Activated T-helper 1 cell treated with anti-CD3 and anti-CD28 coated beads, Interleukin-12 subunit alpha, Interleukin-12 subunit beta, Interleukin-2, Interleukin-4 antibody, amounts not matched to agents 30 ng/mL and 10 ng/mL and 1 ng/mL, durations not matched to agents 14 hours and 24 hours and 36 hours (primary cell): ENCODE results near the gene RUNX1. TPM values are rescaled to one million over a fixed set of nuclear protein-coding genes. Genes with fewer than 3 reads are reported as not detected.

Experiments used
- DNase-seq: peaks from one replicate; pipeline ENCODE4 v3.0.0; 2021; ENCODE audit warnings: low spot score
- H3K27ac Mint-ChIP-seq: one replicate; pipeline ENCODE4 v1.8.0; 2021; ENCODE audit warnings: mild to moderate bottlenecking, mixed read lengths
- H3K27me3 Mint-ChIP-seq: one replicate; pipeline ENCODE4 v1.8.0; 2022; ENCODE audit warnings: mild to moderate bottlenecking, moderate library complexity, mixed read lengths; ENCODE audit not compliant: insufficient read depth
- H3K36me3 Mint-ChIP-seq: one replicate; pipeline ENCODE4 v1.8.0; 2021; ENCODE audit warnings: low read depth, mixed read lengths
- H3K4me1 Mint-ChIP-seq: one replicate; pipeline ENCODE4 v1.8.0; 2021; ENCODE audit warnings: low read depth, mixed read lengths
- H3K4me3 Mint-ChIP-seq: one replicate; pipeline ENCODE4 v1.8.0; 2021; ENCODE audit warnings: mild to moderate bottlenecking, moderate library complexity, mixed read lengths
- H3K9me3 Mint-ChIP-seq: one replicate; pipeline ENCODE4 v1.8.0; 2021; ENCODE audit warnings: mixed read lengths
- intact Hi-C: fragments of 100-400 bp; cut with micrococcal nuclease; formaldehyde crosslinking; loops from one replicate; pipeline ENCODE4 v1.15.1; 2024
- total RNA-seq: library from RNA; stranded (reverse); gene quantifications from 2 replicates; pipeline ENCODE4 v1.2.3, GENCODE V29; 2022

The RUNX1 gene
- total RNA-seq, 1 donor from 2014 or later: 116 TPM

- intact Hi-C loops: no loop called here
- Mint-ChIP-seq H3K4me1 (peaks cover 20% of the 10 kb centered on the region), H3K4me3 (no peak overlapping the region), H3K27me3 (no peaks in the 10 kb centered on the region), H3K9me3 (no peaks in the 10 kb centered on the region), H3K27ac (no peak overlapping the region), H3K36me3 (peaks cover 49% of the 10 kb centered on the region)
- no peak for DNase-seq
Measured at GRCh38 chr21:34799092-34799491, 250.0 kb downstream of the RUNX1 start.

- peaks cover 12% of the 10 kb centered on the region for H3K4me1 Mint-ChIP-seq
- H3K27me3 Mint-ChIP-seq: no peaks in the 10 kb centered on the region
- no peak for DNase-seq
- no peaks in the 10 kb centered on the region for H3K9me3 Mint-ChIP-seq
- H3K36me3 Mint-ChIP-seq: peaks cover 45% of the 10 kb centered on the region
- H3K4me3 Mint-ChIP-seq: no peak overlapping the region
- intact Hi-C loops: no loop called here
- no peak overlapping the region for H3K27ac Mint-ChIP-seq
Measured at GRCh38 chr21:34797921-34798535, 251.1 kb downstream of the RUNX1 start.

GRCh38 chr21:34797201-34797525 lies 251.9 kb downstream of the RUNX1 start:
- Mint-ChIP-seq H3K4me1 (peaks cover 5% of the 10 kb centered on the region), H3K9me3 (no peaks in the 10 kb centered on the region), H3K4me3 (no peak overlapping the region), H3K27me3 (no peaks in the 10 kb centered on the region), H3K27ac (no peak overlapping the region), H3K36me3 (peaks cover 45% of the 10 kb centered on the region)
- DNase-seq: no peak
- intact Hi-C loops: no loop called here

GRCh38 chr21:34796518-34797200 lies 252.4 kb downstream of the RUNX1 start:
- Mint-ChIP-seq H3K27me3 (no peaks in the 10 kb centered on the region), H3K36me3 (peaks cover 42% of the 10 kb centered on the region), H3K4me1 (peaks cover under 1% of the 10 kb centered on the region), H3K4me3 (no peak overlapping the region), H3K9me3 (no peaks in the 10 kb centered on the region), H3K27ac (no peak overlapping the region)
- intact Hi-C loops: no loop called here
- no peak for DNase-seq

DNA sequence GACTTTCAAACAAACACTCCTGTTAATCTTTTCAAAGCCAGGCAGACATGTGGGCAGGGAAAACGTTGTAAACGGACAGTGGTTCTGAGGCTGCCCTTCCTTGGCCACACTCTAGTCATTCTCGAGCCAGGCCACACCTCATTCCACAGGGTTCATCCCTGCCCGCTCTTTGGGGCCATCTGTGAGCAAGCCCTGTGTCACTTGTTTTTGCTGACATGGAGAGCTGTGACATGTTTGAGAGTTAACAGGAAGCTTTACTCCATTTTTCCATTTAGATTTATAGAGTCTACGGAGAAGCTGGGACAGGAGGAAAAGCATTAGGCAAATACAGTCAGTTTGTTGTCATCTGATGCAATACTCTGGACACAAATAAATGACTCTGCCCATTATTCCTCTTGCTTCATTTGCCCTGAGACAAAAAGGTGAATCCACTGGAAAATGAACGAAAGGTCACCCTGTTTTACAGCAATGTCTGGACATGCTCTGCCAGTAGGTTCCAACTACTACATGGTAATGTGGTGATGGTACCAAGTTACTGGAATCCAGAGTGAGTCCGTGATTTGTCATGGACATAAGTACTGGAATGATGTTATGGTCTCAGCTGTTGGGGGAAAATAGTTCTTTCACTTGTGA lies 253.4 kb downstream of the RUNX1 start:
- intact Hi-C loops: no loop called here
- H3K27me3 Mint-ChIP-seq: no peaks in the 10 kb centered on the region
- H3K36me3 Mint-ChIP-seq: peaks cover 44% of the 10 kb centered on the region
- DNase-seq: no peak
- H3K4me3 Mint-ChIP-seq: no peak overlapping the region
- no peaks in the 10 kb centered on the region for H3K4me1 Mint-ChIP-seq
- H3K9me3 Mint-ChIP-seq: no peaks in the 10 kb centered on the region
- H3K27ac Mint-ChIP-seq: no peak overlapping the region

GRCh38 chr21:34795175-34795547 lies 253.9 kb downstream of the RUNX1 start:
- no peak overlapping the region for H3K4me3 Mint-ChIP-seq
- intact Hi-C loops: no loop called here
- peaks cover 46% of the 10 kb centered on the region for H3K36me3 Mint-ChIP-seq
- H3K27me3 Mint-ChIP-seq: no peaks in the 10 kb centered on the region
- H3K27ac Mint-ChIP-seq: no peak overlapping the region
- no peaks in the 10 kb centered on the region for H3K4me1 Mint-ChIP-seq
- DNase-seq: no peak
- H3K9me3 Mint-ChIP-seq: no peaks in the 10 kb centered on the region

GRCh38 chr21:34794686-34795085 lies 254.4 kb downstream of the RUNX1 start:
- peaks cover 46% of the 10 kb centered on the region for H3K36me3 Mint-ChIP-seq
- no peak overlapping the region for H3K27ac Mint-ChIP-seq
- H3K9me3 Mint-ChIP-seq: no peaks in the 10 kb centered on the region
- no peak for DNase-seq
- no peaks in the 10 kb centered on the region for H3K4me1 Mint-ChIP-seq
- H3K4me3 Mint-ChIP-seq: no peak overlapping the region
- intact Hi-C loops: no loop called here
- no peaks in the 10 kb centered on the region for H3K27me3 Mint-ChIP-seq

DNA sequence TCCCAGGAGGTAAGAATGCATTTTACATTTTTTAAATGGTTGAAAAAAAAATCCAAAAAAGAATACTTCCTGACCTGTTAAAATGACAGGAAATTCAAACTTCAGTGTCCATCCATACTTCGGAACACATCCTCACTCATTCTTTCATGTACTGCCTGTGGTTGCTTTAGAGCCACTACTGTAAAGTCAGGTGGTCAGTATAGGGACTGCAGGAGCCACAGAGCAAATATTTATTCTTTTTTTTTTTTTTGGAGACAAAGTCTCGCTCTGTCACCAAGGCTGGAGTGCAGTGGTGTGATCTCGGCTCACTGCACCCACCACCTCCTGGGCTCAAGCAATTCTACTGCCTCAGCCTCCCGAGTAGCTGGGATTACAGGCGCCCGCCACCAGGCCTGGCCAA lies 255.6 kb downstream of the RUNX1 start:
- H3K27me3 Mint-ChIP-seq: no peaks in the 10 kb centered on the region
- peaks cover 40% of the 10 kb centered on the region for H3K36me3 Mint-ChIP-seq
- no peaks in the 10 kb centered on the region for H3K4me1 Mint-ChIP-seq
- DNase-seq: no peak
- H3K9me3 Mint-ChIP-seq: no peaks in the 10 kb centered on the region
- no peak overlapping the region for H3K4me3 Mint-ChIP-seq
- intact Hi-C loops: no loop called here
- no peak overlapping the region for H3K27ac Mint-ChIP-seq

GRCh38 chr21:34792504-34793089 lies 256.5 kb downstream of the RUNX1 start:
- H3K27ac Mint-ChIP-seq: no peak overlapping the region
- no peaks in the 10 kb centered on the region for H3K9me3 Mint-ChIP-seq
- no peak overlapping the region for H3K4me3 Mint-ChIP-seq
- H3K36me3 Mint-ChIP-seq: peaks cover 34% of the 10 kb centered on the region
- no peaks in the 10 kb centered on the region for H3K4me1 Mint-ChIP-seq
- H3K27me3 Mint-ChIP-seq: no peaks in the 10 kb centered on the region
- DNase-seq: no peak
- intact Hi-C loops: no loop called here

- no peak for DNase-seq
- Mint-ChIP-seq H3K9me3 (no peaks in the 10 kb centered on the region), H3K27ac (no peak overlapping the region), H3K27me3 (no peaks in the 10 kb centered on the region), H3K36me3 (peaks cover 28% of the 10 kb centered on the region), H3K4me3 (no peak overlapping the region), H3K4me1 (no peaks in the 10 kb centered on the region)
- intact Hi-C loops: no loop called here
Measured at GRCh38 chr21:34791776-34792503, 257.2 kb downstream of the RUNX1 start.

- intact Hi-C loops: no loop called here
- Mint-ChIP-seq H3K4me3 (no peak overlapping the region), H3K36me3 (peaks cover 21% of the 10 kb centered on the region), H3K27ac (no peak overlapping the region), H3K4me1 (no peaks in the 10 kb centered on the region), H3K27me3 (no peaks in the 10 kb centered on the region), H3K9me3 (no peaks in the 10 kb centered on the region)
- no peak for DNase-seq
Measured at GRCh38 chr21:34790834-34791233, 258.3 kb downstream of the RUNX1 start.

- Mint-ChIP-seq H3K27ac (no peak overlapping the region), H3K9me3 (no peaks in the 10 kb centered on the region), H3K36me3 (peaks cover 16% of the 10 kb centered on the region), H3K27me3 (no peaks in the 10 kb centered on the region), H3K4me3 (no peak overlapping the region), H3K4me1 (no peaks in the 10 kb centered on the region)
- DNase-seq: no peak
- intact Hi-C loops: no loop called here
Measured at GRCh38 chr21:34790341-34790740, 258.8 kb downstream of the RUNX1 start.

- intact Hi-C loops: no loop called here
- Mint-ChIP-seq H3K36me3 (peaks cover 7% of the 10 kb centered on the region), H3K4me1 (no peaks in the 10 kb centered on the region), H3K27me3 (no peaks in the 10 kb centered on the region), H3K9me3 (no peaks in the 10 kb centered on the region), H3K4me3 (no peak overlapping the region), H3K27ac (no peak overlapping the region)
- DNase-seq: no peak
Measured at GRCh38 chr21:34788879-34789278, 260.2 kb downstream of the RUNX1 start.
